Osteoblast (primary cell): ENCODE measurements around the gene CAP2. TPM values are rescaled to one million over a fixed set of nuclear protein-coding genes. Genes with fewer than 3 reads are reported as not detected.

Experiments used
- DNase-seq: peaks from one replicate; pipeline ENCODE4 v3.0.0; 2011; ENCODE audit warnings: low spot score, mixed read lengths; ENCODE audit not compliant: insufficient read length; ENCODE audit errors: missing footprints
- H2AFZ ChIP-seq: 2 replicates; pipeline ENCODE4 v1.6.0; 2011; ENCODE audit warnings: mild to moderate bottlenecking, low read length
- H3K27ac ChIP-seq: 2 replicates; pipeline ENCODE4 v1.5.1; 2011; ENCODE audit warnings: mild to moderate bottlenecking, low read depth, low read length, moderate library complexity
- H3K27me3 ChIP-seq: 2 replicates; pipeline ENCODE4 v1.6.0; 2012; ENCODE audit warnings: mild to moderate bottlenecking, control low read depth, inconsistent platforms, low read length, moderate library complexity; ENCODE audit not compliant: insufficient read depth
- H3K36me3 ChIP-seq: 2 replicates; pipeline ENCODE4 v1.5.1; 2011; ENCODE audit warnings: mild to moderate bottlenecking, low read length, control low read depth, moderate library complexity; ENCODE audit not compliant: insufficient read depth
- H3K4me1 ChIP-seq: 2 replicates; pipeline ENCODE4 v1.5.1; 2011; ENCODE audit warnings: mild to moderate bottlenecking, low read length, control low read depth, moderate library complexity; ENCODE audit not compliant: insufficient read depth
- H3K4me2 ChIP-seq: 2 replicates; pipeline ENCODE4 v1.6.0; 2011; ENCODE audit warnings: mild to moderate bottlenecking, low read length; ENCODE audit not compliant: insufficient read depth
- H3K4me3 ChIP-seq: fragments of 200-600 bp; sonication (generic); 3 replicates; pipeline ENCODE4 v1.5.1; 2012; ENCODE audit warnings: mild to moderate bottlenecking, low read length, inconsistent platforms; ENCODE audit not compliant: insufficient read depth
- H3K79me2 ChIP-seq: 2 replicates; pipeline ENCODE4 v1.6.0; 2012; ENCODE audit warnings: mild to moderate bottlenecking, low read length, control low read depth, inconsistent platforms; ENCODE audit not compliant: insufficient read depth
- H3K9me3 ChIP-seq: 2 replicates; pipeline ENCODE4 v1.5.1; 2011; ENCODE audit warnings: low read depth, low read length, control low read depth
- H4K20me1 ChIP-seq: 2 replicates; pipeline ENCODE4 v1.6.0; 2012; ENCODE audit warnings: mild to moderate bottlenecking, low read length, control low read depth; ENCODE audit not compliant: insufficient read depth
- CTCF ChIP-seq: IDR thresholded peaks from 2 replicates; pipeline ENCODE4 v1.5.1; 2011; ENCODE audit warnings: mild to moderate bottlenecking, low read depth, low read length, moderate library complexity; ENCODE audit errors: extremely low read depth
- total RNA-seq: library from RNA; depleted of rRNA; stranded (reverse); fragments of >200 nt; gene quantifications from 2 replicates; pipeline ENCODE4 v1.2.3, GENCODE V29; 2012

The CAP2 gene
- total RNA-seq, 1 donor: 12.3 TPM

- Histone ChIP-seq H2AFZ (no peak overlapping the region), H3K27me3 (no peaks in the 10 kb centered on the region), H3K79me2 (peaks cover 14% of the 10 kb centered on the region), H3K4me3 (no peak overlapping the region), H3K36me3 (no peaks in the 10 kb centered on the region), H3K9me3 (no peaks in the 10 kb centered on the region), H4K20me1 (no peaks in the 10 kb centered on the region), H3K4me2 (peak overlapping the region; percentile 75), H3K27ac (peak overlapping the region; percentile 95), H3K4me1 (peaks cover 35% of the 10 kb centered on the region)
- no peak for TF ChIP-seq CTCF
- DNase-seq: no peak
These were observed 25.8 kb downstream of the CAP2 start for GRCh38 chr6:17419189-17419575.

GRCh38 chr6:17420368-17420767 is 27.0 kb downstream of the CAP2 start:
- Histone ChIP-seq H3K4me3 (no peak overlapping the region), H3K9me3 (no peaks in the 10 kb centered on the region), H3K4me2 (no peak overlapping the region), H4K20me1 (no peaks in the 10 kb centered on the region), H3K27me3 (no peaks in the 10 kb centered on the region), H2AFZ (no peak overlapping the region), H3K27ac (no peak overlapping the region), H3K36me3 (no peaks in the 10 kb centered on the region), H3K4me1 (peaks cover 30% of the 10 kb centered on the region), H3K79me2 (peaks cover 10% of the 10 kb centered on the region)
- DNase-seq: no peak
- no peak for TF ChIP-seq CTCF

GRCh38 chr6:17421406-17421805 is 28.0 kb downstream of the CAP2 start:
- Histone ChIP-seq H3K79me2 (peaks cover 4% of the 10 kb centered on the region), H3K4me2 (no peak overlapping the region), H3K9me3 (no peaks in the 10 kb centered on the region), H3K4me3 (no peak overlapping the region), H2AFZ (no peak overlapping the region), H3K27ac (no peak overlapping the region), H3K27me3 (no peaks in the 10 kb centered on the region), H4K20me1 (no peaks in the 10 kb centered on the region), H3K4me1 (peaks cover 27% of the 10 kb centered on the region), H3K36me3 (no peaks in the 10 kb centered on the region)
- no peak for DNase-seq
- no peak for TF ChIP-seq CTCF

GRCh38 chr6:17423026-17423425 is 29.6 kb downstream of the CAP2 start:
- H3K9me3 ChIP-seq: no peaks in the 10 kb centered on the region
- peaks cover 3% of the 10 kb centered on the region for H3K36me3 ChIP-seq
- no peak for TF ChIP-seq CTCF
- no peaks in the 10 kb centered on the region for H3K27me3 ChIP-seq
- peaks cover 2% of the 10 kb centered on the region for H3K79me2 ChIP-seq
- H3K4me1 ChIP-seq: peaks cover 16% of the 10 kb centered on the region
- no peak for DNase-seq
- H2AFZ ChIP-seq: no peak overlapping the region
- H3K4me3 ChIP-seq: no peak overlapping the region
- no peak overlapping the region for H3K27ac ChIP-seq
- no peak overlapping the region for H3K4me2 ChIP-seq
- H4K20me1 ChIP-seq: no peaks in the 10 kb centered on the region
